ENCODE results near the gene CTBS.

The CTBS gene

GRCh38 chr1:84505493-84506001, 68.7 kb downstream of the CTBS start:
- DNase-seq, result peak; percentile 58

GRCh38 chr1:84504580-84505492, 69.4 kb downstream of the CTBS start:
- no peak for DNase-seq

DNA sequence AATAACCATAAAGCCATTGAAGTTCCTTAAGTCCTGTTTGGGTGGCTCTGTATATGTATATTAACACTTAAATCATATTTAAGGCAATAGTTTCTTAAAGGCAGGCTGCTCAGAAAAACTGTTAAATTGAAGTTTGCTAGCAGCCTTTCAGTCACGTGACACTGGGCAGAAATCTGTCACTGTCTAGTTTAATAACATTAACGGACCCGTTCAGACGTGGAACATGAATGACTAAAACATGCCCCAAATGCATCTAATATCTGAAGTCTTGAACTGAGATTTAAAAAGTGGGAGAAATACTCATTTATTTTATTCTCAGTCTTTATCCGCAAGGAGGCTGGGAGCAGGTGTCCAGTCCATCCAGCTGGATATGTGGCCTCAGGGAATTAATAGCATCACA, 71.3 kb downstream of the CTBS start:
- DNase-seq, result no peak
